GM12891 (cell line): Measurements from ENCODE around the gene PRDM1.

ENCODE experiments used
- POLR2A ChIP-seq: IDR thresholded peaks from 2 replicates; pipeline ENCODE4 v1.6.1; 2011; ENCODE audit warnings: low read depth, low read length, control low read depth
- POLR2AphosphoS5 ChIP-seq: IDR thresholded peaks from 2 replicates; pipeline ENCODE4 v1.6.1; 2011; ENCODE audit warnings: low read depth, low read length, control low read depth
- POU2F2 ChIP-seq: IDR thresholded peaks from 2 replicates; pipeline ENCODE4 v1.6.1; 2011; ENCODE audit warnings: low read depth, mild to moderate bottlenecking, control low read depth, low read length, moderate library complexity
- TAF1 ChIP-seq: IDR thresholded peaks from 2 replicates; pipeline ENCODE4 v1.6.1; 2011; ENCODE audit warnings: low read depth, low read length, control low read depth

GRCh38 chr6:106124015-106124414 is 37.9 kb downstream of the PRDM1 start:
- TF ChIP-seq POLR2A (no peak), POLR2AphosphoS5 (no peak), TAF1 (no peak), POU2F2 (no peak)
